Upper lobe of left lung (tissue), 4 donors: Measurements from ENCODE around the gene ANKRD34A.

Source experiments
- EP300 ChIP-seq, 4 donors: sonication (generic); formaldehyde crosslinking; IDR thresholded peaks; one replicate each; pipeline ENCODE4 v1.5.1; 2017; ENCODE audit warnings: antibody characterized with exemption in 4 of 4, control low read depth in 2 of 4
- POLR2A ChIP-seq, 4 donors: fragments of 450-650 bp; IDR thresholded peaks; one replicate each; pipeline ENCODE4 v1.5.1; 2016 to 2017; ENCODE audit warnings: antibody characterized with exemption in 4 of 4, mild to moderate bottlenecking in 2 of 4
- POLR2AphosphoS5 ChIP-seq, 2 donors: sonication (generic); formaldehyde crosslinking; IDR thresholded peaks; one replicate each; pipeline ENCODE4 v1.5.1; 2017; ENCODE audit warnings: antibody characterized with exemption in 2 of 2
- TF ChIP-seq, protein P1 (sequence below), 6 experiments: fragments of 450-650 bp in 4 of 6; fragments of 200-600 bp in 2 of 6; sonication (generic) in 2 of 6; IDR thresholded peaks; one replicate each; pipeline ENCODE4 v1.5.1; 2016 to 2019; ENCODE audit warnings: antibody characterized with exemption in 6 of 6

DNA sequence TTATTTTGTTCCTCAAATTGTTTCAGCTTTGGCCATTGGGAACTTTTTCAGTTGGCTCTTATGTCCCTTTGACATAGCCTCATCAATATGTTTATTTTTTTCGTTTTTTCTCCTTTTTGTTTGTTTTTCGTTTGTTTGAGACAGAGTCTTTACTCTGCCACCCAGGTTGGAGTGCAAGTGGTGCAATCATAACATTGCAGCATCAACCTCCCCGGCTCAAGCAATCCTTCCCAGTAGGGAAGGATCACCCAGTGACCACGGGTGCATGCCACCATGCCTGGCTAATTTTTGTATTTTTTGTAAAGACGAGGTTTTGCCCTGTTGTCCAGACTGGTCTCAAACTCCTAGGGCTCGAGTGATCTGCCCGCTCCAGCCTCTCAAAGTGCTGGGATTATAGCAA lies 8.2 kb upstream of the ANKRD34A start:
- TF ChIP-seq, protein P1, sequence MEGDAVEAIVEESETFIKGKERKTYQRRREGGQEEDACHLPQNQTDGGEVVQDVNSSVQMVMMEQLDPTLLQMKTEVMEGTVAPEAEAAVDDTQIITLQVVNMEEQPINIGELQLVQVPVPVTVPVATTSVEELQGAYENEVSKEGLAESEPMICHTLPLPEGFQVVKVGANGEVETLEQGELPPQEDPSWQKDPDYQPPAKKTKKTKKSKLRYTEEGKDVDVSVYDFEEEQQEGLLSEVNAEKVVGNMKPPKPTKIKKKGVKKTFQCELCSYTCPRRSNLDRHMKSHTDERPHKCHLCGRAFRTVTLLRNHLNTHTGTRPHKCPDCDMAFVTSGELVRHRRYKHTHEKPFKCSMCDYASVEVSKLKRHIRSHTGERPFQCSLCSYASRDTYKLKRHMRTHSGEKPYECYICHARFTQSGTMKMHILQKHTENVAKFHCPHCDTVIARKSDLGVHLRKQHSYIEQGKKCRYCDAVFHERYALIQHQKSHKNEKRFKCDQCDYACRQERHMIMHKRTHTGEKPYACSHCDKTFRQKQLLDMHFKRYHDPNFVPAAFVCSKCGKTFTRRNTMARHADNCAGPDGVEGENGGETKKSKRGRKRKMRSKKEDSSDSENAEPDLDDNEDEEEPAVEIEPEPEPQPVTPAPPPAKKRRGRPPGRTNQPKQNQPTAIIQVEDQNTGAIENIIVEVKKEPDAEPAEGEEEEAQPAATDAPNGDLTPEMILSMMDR (IDR thresholded peaks at IDR 0.05), result no peak
- TF ChIP-seq EP300 (IDR thresholded peaks at IDR 0.05) (no peak), POLR2A (IDR thresholded peaks at IDR 0.05) (no peak), POLR2AphosphoS5 (IDR thresholded peaks at IDR 0.05) (no peak)
